Thyroid gland (tissue), 4 donors: ENCODE results near the gene PNPLA5.

Experiments
- CTCF ChIP-seq, 6 experiments: fragments of 200-600 bp in 3 of 6; fragments of 450-650 bp in 3 of 6; sonication (generic) in 3 of 6; IDR thresholded peaks; one replicate each; pipeline ENCODE4 v1.5.1; 2016 to 2019; ENCODE audit warnings: antibody characterized with exemption in 6 of 6, mild to moderate bottlenecking in 2 of 6, inconsistent platforms in 1 of 6, moderate library complexity in 1 of 6
- POLR2A ChIP-seq, 2 donors: fragments of 450-650 bp; IDR thresholded peaks; one replicate each; pipeline ENCODE4 v1.6.1; 2017; ENCODE audit warnings: antibody characterized with exemption in 2 of 2, mild to moderate bottlenecking in 2 of 2, moderate library complexity in 1 of 2

GRCh38 chr22:43853328-43853931 is 38.4 kb downstream of the PNPLA5 start:
- TF ChIP-seq CTCF (IDR thresholded peaks at IDR 0.05) (no peak), POLR2A (IDR thresholded peaks at IDR 0.05) (no peak)
